ENCODE results near the gene RGS13. TPM values are rescaled to one million over a fixed set of nuclear protein-coding genes. Genes with fewer than 3 reads are reported as not detected.

The RGS13 gene
- total RNA-seq, 1 experiment from 2014 or later = not detected

GRCh38 chr1:192610112-192610889 lies 25.6 kb upstream of the RGS13 start:
- peak; percentile 45 for DNase-seq (ENCODE audit: low read depth, low spot score)
- in situ Hi-C loops (cut with HindIII; ENCODE audit: low pct_unique_long_range_greater_than_20kb, low sequenced_read_pairs) = no loop called here

GRCh38 chr1:192615055-192615454 lies 20.9 kb upstream of the RGS13 start:
- in situ Hi-C loops (cut with HindIII; ENCODE audit: low pct_unique_long_range_greater_than_20kb, low sequenced_read_pairs) = no loop called here
- DNase-seq (ENCODE audit: low read depth, low spot score) = no peak

DNA sequence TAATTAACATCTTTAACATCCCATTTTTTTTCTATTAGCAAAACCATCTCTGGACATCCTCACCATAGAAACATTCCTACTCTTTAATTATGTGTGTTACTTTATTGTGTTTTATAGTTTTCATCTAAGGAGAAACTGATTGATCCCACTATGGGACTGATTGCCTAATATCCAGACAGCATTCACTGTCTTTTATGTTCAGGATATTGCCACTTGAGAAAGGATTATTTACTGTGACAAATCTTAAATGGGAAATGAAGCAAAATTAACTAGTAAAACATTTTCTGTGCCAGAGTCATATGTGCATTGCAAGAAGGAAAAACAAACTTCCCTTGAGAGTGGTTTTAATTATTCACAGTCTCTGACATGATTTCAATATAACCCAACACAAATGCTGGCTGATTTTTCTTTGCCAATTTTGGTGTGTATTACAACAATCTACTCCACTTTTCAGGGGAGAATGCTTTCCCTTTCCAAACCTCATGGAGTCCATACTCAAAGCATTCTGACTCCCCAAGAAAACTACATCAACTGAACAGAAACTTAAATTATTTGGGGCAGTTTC lies 15.8 kb upstream of the RGS13 start:
- in situ Hi-C loops (cut with HindIII; ENCODE audit: low pct_unique_long_range_greater_than_20kb, low sequenced_read_pairs) = no loop called here
- DNase-seq (ENCODE audit: low read depth, low spot score) = no peak

DNA sequence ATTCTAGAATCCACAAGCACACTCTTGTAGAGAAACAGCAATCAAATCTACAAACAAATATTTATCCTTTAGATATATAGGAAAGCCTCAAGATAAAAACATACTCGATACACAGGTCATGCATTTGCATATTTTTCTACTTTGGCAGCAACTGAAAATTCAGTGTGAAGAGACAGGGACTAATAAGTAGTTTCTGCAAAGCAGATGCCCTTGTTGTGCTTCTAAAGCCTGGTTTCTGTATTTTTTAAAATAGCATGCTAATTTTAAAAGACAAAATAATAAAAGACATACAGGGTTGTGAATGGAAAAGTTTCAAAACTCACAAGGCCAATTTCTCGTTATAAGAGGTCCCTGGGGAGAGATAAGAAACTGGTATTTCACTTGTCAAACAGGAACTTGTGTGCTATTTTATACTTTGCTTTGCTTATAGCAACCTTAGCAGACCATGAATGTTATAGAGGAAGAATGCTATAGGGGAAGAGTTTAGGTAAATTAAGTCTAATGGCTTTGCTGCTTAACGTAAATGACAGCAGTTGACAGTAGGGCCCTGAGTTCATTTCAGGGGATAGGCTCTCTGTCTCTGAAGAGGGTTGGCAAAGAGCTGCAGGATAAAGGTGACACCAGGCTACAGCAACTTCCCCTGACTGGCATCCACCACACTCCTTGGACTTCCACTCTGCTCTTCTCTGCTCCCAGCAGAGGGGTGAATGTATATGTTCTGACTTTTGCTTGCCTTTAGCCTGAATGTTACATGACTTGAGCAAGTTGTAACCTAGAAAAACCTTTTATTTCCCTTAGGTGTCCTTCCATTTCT lies 9.4 kb upstream of the RGS13 start:
- in situ Hi-C loops (cut with HindIII; ENCODE audit: low pct_unique_long_range_greater_than_20kb, low sequenced_read_pairs) = no loop called here
- DNase-seq (ENCODE audit: low read depth, low spot score) = no peak

DNA sequence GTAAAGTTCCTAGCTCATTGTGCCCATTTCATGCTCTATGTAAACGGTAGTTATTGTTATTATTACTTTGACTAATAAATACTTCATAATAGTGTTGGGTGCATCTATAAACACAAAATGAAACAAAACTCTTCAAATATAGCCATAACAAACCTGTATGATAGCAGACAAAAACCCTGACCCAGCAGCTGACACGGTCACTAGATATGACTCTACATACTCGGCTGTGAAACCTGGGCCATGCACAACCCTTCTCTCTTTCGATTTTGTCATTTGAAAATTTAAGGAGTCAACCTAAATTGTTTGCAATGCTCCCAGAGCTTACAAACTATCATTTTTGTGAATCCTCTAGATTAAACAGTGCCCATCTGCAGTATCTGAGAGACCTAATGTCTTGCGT lies 8.0 kb upstream of the RGS13 start:
- in situ Hi-C loops (cut with HindIII; ENCODE audit: low pct_unique_long_range_greater_than_20kb, low sequenced_read_pairs) = no loop called here
- no peak for DNase-seq (ENCODE audit: low read depth, low spot score)

GRCh38 chr1:192628396-192629057 lies 7.4 kb upstream of the RGS13 start:
- no peak for DNase-seq (ENCODE audit: low read depth, low spot score)
- in situ Hi-C loops (cut with HindIII; ENCODE audit: low pct_unique_long_range_greater_than_20kb, low sequenced_read_pairs) = no loop called here

DNA sequence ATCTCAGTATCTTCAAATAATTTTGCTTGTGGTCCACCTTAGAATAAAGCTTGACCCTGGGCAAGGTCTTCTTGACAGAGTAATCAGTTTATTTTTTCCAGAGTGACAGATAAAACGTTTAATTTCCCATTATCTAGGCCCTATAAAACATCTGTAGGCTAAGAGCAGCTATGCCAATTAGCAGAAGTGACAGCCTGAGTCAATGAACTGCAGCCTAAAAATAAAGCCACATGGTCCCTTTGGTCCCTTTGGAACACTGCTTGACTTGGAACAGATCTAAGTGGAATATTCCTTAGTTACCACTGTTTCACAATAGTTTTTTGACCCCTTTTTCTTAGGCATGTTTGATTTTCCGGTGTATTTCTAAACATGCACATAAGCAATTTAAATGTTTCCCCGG lies 6.3 kb upstream of the RGS13 start:
- in situ Hi-C loops (cut with HindIII; ENCODE audit: low pct_unique_long_range_greater_than_20kb, low sequenced_read_pairs) = no loop called here
- no peak for DNase-seq (ENCODE audit: low read depth, low spot score)

- in situ Hi-C loops (cut with HindIII; ENCODE audit: low pct_unique_long_range_greater_than_20kb, low sequenced_read_pairs) = no loop called here
- DNase-seq (ENCODE audit: low read depth, low spot score) = no peak
Observed at GRCh38 chr1:192630521-192631287, 5.2 kb upstream of the RGS13 start.

- in situ Hi-C loops (cut with HindIII; ENCODE audit: low pct_unique_long_range_greater_than_20kb, low sequenced_read_pairs) = no loop called here
Observed at GRCh38 chr1:192631749-192632148, 4.2 kb upstream of the RGS13 start.

DNA sequence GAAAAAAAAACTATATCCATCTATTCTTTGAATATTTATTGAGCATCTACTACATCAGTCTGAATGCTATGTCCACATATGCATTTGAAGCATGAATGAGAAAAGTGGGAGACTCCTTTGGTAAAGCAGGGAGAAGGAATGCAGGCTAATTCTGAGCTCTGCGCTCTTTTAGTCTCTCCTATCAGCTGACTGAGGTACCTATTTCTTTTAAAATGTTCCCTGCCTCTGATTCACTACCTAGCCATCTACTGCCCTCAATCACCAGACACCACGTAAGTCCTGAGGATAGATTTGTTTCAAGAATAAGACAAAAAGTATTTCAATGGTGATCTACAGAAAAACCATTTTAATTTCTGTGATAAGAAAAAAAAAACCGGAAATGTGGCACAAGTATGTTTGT lies 3.8 kb upstream of the RGS13 start:
- in situ Hi-C loops (cut with HindIII; ENCODE audit: low pct_unique_long_range_greater_than_20kb, low sequenced_read_pairs) = no loop called here

More at GRCh38 chr1:192631749-192632148, 4.2 kb upstream of the RGS13 start:
- no peak for DNase-seq (ENCODE audit: low read depth, low spot score)

GRCh38 chr1:192632641-192633532 lies 3.1 kb upstream of the RGS13 start:
- DNase-seq (ENCODE audit: low read depth, low spot score) = no peak
- in situ Hi-C loops (cut with HindIII; ENCODE audit: low pct_unique_long_range_greater_than_20kb, low sequenced_read_pairs) = no loop called here

More for the DNA sequence above, 3.8 kb upstream of the RGS13 start:
- DNase-seq (ENCODE audit: low read depth, low spot score) = no peak

GRCh38 chr1:192633533-192634253 lies 2.3 kb upstream of the RGS13 start:
- DNase-seq (ENCODE audit: low read depth, low spot score) = no peak
- in situ Hi-C loops (cut with HindIII; ENCODE audit: low pct_unique_long_range_greater_than_20kb, low sequenced_read_pairs) = no loop called here

DNA sequence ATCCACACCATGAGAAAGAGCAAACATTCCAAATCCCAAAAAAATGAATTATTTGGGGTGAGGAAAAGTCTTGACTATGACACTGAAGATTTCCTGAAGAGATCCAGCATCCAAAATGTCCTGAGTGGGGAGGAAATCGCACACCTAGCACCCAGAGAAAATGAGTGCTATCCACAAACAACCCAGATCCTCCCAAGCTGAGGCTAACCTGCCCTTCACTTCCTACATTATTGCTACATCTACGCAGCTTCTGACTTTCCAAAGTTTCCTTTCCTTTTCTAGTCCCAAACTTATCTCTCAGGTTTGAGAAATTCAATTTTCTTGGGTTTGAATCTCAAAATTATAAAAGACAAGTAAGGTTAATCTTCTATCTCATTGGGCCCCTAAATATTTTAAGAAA lies 906 bp upstream of the RGS13 start:
- no peak for DNase-seq (ENCODE audit: low read depth, low spot score)
- in situ Hi-C loops (cut with HindIII; ENCODE audit: low pct_unique_long_range_greater_than_20kb, low sequenced_read_pairs) = no loop called here

- DNase-seq (ENCODE audit: low read depth, low spot score) = no peak
- in situ Hi-C loops (cut with HindIII; ENCODE audit: low pct_unique_long_range_greater_than_20kb, low sequenced_read_pairs) = no loop called here
Observed at GRCh38 chr1:192639607-192640368, 3.8 kb downstream of the RGS13 start.

GRCh38 chr1:192652159-192652558 lies 16.2 kb downstream of the RGS13 start:
- no peak for DNase-seq (ENCODE audit: low read depth, low spot score)
- in situ Hi-C loops (cut with HindIII; ENCODE audit: low pct_unique_long_range_greater_than_20kb, low sequenced_read_pairs) = no loop called here

Measured in SK-MEL-5 (cell line).